Measurements from ENCODE around the gene PRDM8.

Gene PRDM8

GRCh38 chr4:80210549-80210948 lies 13.2 kb downstream of the PRDM8 start:
- no peak for TF ChIP-seq CTCF (IDR thresholded peaks at IDR 0.05; ENCODE audit: low read depth, low read length)
- DNase-seq (ENCODE audit: low read depth in 2 of 2), result no peak
- H3K4me3 ChIP-seq (replicated peaks in 1 of 2; ENCODE audit: low read depth in 2 of 2, low read length in 2 of 2), result no peak overlapping the region

- no peak overlapping the region for H3K4me3 ChIP-seq (replicated peaks in 1 of 2; ENCODE audit: low read depth in 2 of 2, low read length in 2 of 2)
- DNase-seq (ENCODE audit: low read depth in 2 of 2), result peak in 1 of 2 donors; percentile 53
- TF ChIP-seq CTCF (IDR thresholded peaks at IDR 0.05; ENCODE audit: low read depth, low read length), result no peak
Measured at GRCh38 chr4:80213117-80213815, 16.0 kb downstream of the PRDM8 start.

- no peak overlapping the region for H3K4me3 ChIP-seq (replicated peaks in 1 of 2; ENCODE audit: low read depth in 2 of 2, low read length in 2 of 2)
- DNase-seq (ENCODE audit: low read depth in 2 of 2), result peak; percentile 60 to 65
- peak; percentile 54 for TF ChIP-seq CTCF (IDR thresholded peaks at IDR 0.05; ENCODE audit: low read depth, low read length)
Measured at GRCh38 chr4:80215449-80216052, 18.2 kb downstream of the PRDM8 start.

GRCh38 chr4:80216100-80216761 lies 18.9 kb downstream of the PRDM8 start:
- DNase-seq (ENCODE audit: low read depth in 2 of 2), result no peak
- H3K4me3 ChIP-seq (replicated peaks in 1 of 2; ENCODE audit: low read depth in 2 of 2, low read length in 2 of 2), result no peak overlapping the region
- TF ChIP-seq CTCF (IDR thresholded peaks at IDR 0.05; ENCODE audit: low read depth, low read length), result no peak

GRCh38 chr4:80219301-80220025 lies 22.2 kb downstream of the PRDM8 start:
- TF ChIP-seq CTCF (IDR thresholded peaks at IDR 0.05; ENCODE audit: low read depth, low read length), result no peak
- no peak overlapping the region for H3K4me3 ChIP-seq (replicated peaks in 1 of 2; ENCODE audit: low read depth in 2 of 2, low read length in 2 of 2)
- peak; percentile 30 to 45 for DNase-seq (ENCODE audit: low read depth in 2 of 2)

- no peak for DNase-seq (ENCODE audit: low read depth in 2 of 2)
- no peak for TF ChIP-seq CTCF (IDR thresholded peaks at IDR 0.05; ENCODE audit: low read depth, low read length)
- H3K4me3 ChIP-seq (replicated peaks in 1 of 2; ENCODE audit: low read depth in 2 of 2, low read length in 2 of 2), result no peak overlapping the region
Measured at GRCh38 chr4:80220711-80221110, 23.4 kb downstream of the PRDM8 start.
